ENCODE results near the gene POLA1.

The POLA1 gene

DNA sequence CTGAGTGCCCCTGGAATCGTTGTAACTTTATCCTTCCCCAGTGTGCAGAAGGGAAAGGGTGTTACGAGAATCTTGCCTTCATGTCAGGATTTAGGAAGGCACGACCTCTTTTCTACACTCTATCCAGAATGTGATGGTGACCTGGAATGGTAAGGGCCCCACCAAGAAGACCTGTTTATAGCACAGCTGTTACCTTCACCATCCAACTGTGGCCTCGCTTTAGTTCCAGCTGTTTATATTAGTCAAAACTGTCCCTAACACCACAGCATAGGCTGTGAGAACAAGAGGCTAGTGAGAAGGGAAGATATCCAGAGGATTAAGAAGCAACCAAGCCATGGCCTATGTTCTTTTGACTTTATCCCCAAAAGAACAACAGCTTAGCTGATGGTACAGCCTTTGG lies 294.0 kb downstream of the POLA1 start:
- DNase-seq, result no peak

GRCh38 chrX:24988314-24988713 lies 294.6 kb downstream of the POLA1 start:
- no peak for DNase-seq

DNA sequence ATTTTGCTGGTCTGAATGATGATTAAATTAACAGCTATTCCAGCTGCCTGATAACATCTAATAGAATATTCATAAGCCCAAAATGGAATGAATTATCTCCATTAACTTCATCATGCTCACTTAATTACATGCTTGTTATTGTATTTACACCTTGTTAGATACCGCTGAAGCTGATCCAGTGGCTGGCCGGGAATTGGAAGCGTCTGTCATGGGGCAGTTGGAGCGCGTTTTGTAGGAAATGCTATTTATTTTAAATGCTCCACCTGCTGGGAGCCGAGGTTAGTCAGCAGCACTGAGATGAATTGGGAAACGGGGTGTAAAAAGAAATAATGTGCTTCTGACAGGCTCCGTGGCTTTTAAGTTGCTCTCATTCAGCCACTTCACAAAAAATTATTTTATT lies 296.8 kb downstream of the POLA1 start:
- DNase-seq, result no peak

DNA sequence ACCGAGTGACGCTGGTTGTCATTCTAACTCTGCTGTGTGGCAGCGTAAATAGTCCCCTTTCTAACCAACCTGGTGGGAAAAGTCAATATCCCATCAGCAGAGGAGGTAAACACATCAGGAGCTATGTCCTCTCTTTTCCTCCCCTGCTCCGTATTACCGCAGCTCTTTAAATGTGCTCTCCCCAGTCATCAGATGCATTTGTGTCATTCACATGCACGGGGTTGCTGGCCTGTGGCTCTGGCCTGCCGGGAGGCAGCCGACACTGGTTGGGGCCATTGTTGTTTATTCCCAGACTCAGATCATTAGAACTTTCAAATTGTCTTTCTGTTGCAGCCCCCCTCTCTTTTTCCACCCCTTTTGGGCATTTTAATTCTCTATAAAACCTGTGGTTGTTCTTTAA lies 300.2 kb downstream of the POLA1 start:
- DNase-seq, result no peak

GRCh38 chrX:24996096-24996709 lies 302.5 kb downstream of the POLA1 start:
- DNase-seq, result no peak

GRCh38 chrX:24999511-24999910 lies 305.8 kb downstream of the POLA1 start:
- DNase-seq, result no peak

DNA sequence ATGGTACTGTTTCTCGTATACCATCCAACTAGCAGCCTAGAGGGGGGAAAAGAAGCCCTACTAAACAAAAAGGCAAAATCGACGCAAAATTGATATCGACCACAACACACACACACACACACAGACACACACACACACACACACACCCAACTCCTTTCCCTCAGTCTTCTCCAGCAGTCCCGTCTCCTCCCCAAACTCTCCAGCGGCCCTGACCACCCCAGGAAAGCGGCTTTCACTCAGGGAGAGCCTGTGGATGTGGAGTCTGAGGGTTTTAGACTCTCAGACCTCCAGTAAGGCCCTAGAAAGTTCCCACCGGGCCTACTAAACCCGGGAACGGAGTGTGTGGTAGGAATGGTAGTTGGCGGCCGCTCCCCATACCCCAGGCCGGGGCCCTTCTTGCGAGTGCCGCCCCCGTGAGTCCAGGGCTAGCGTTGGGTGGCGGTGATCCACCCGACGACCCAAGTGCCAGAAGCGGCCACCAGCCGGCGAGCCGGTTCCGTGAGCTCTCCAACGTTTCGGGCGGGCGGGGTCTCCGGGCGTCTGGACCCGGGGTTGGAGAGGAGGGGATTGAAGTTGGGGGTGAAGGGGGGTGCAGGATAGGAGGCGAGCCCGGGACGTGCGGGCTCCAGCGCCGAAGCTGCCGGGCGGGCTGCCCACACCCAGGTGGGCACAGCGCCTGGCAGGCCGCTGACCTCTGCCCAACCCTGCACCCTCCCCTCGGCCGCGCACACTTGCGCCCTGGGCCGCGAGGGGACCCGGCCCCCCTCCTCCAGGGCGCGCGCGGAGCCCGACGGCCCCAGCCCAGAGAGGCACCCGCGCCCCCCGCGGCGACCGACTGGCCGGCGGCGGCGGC lies 308.3 kb downstream of the POLA1 start:
- no peak for DNase-seq

DNA sequence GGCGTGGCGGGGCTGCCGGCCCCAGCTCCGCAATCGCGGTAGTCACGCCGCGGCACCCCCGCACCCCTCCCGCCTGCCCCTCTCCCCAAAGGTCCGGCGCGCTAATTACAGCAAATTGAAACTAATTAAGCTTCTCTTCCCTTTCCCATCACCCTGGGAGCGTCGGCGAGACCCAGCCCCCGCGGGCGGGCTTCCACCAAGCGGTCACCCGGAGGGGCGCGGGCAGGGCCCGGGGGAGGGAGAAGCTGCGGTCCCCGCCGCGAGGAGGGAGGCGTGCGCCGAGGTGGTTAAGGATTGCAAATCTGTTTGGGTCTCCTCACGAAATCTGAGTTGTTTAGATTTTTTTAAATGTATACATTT lies 308.9 kb downstream of the POLA1 start:
- no peak for DNase-seq

- DNase-seq, result no peak
These were observed 309.5 kb downstream of the POLA1 start for GRCh38 chrX:25003066-25003849.

GRCh38 chrX:25004040-25004439 lies 310.3 kb downstream of the POLA1 start:
- DNase-seq, result no peak

DNA sequence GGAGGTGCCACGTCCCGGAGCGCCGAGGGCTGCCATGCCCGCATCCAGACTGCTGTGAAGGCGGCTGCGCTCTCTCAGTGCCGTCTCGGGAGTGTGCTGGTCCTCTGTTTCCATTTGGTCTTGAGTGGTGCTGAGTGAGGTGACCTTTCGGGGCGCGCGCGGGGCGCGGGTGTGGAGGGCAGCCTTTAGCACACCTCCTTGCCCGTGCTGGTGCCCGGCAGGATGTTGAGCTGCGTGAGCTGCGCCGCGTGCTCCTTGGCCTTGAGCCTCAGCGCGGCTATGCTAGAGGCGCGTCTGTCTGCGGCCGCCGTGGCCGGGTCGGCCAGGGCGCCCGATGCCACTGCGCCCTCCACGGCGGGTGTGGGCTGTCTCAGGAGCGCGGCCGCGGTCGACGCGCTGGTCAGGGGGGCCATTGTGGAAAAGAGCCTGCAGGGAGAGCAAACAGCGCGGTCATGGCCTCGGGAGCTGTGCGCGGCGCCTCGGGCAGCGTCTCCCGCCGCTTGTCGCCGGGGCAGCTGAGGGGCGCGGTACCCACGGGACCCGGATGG lies 310.8 kb downstream of the POLA1 start:
- no peak for DNase-seq

GRCh38 chrX:25005034-25005381 lies 311.3 kb downstream of the POLA1 start:
- no peak for DNase-seq

DNA sequence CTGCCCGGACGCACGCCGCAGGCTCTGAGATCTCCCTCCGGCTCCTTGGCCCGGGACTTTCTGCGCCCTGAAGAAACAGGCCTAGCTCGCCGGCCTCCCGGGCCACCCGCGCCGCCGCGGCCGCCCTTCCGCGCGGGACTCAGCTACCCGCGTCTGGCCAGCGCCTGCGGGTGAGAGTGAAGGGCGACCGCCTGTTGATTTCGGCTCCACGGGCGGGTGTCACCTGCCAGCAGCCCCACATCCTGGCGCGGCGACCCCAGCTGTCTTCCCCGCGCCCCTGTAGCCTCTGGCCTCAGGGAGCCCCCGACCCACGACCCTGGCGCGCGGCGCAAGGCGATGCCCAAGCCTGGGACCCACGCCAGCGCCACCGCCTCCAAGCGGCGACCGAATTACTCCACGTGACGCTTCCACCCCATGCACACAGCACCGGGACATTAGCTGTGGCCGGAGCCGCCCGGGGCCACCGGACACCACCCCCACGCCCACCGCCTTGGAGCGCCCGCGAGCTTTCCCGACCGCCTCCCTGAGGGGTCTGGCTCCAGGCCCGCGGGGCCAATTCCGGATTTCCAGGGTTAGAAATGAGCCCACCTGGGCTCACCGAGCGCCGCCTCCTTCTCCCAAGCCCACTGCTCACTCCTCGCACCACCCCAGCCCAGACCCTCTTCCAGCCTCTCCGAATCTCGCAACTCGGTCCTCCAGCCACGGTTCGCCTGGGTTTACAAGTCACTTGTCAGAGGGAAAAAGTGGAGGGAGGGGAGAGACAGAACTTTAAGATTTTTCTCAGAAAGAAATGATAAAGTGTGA lies 311.9 kb downstream of the POLA1 start:
- DNase-seq, result no peak

DNA sequence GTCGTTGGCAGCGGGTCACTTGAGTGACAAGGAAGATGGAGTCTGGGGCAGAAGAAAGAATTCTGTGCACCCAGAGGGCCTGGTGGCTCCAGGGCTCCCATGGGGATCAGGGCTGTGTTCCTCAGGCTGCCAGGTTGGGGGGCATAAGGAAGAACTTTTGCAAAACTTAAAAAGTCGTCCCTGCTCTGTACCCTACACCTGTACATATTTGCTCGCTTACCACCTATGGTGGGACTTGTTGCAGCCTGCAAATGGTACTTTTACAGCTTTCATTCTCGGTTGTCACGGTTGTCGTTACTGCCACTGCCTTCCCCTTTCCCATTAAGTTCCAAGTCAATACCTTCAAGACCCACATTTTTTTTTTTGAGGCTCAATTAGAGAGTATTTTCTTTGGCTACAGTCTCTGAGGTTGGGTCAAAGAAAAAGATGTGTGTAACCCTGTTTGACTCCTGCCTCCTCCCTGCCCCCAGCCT lies 312.9 kb downstream of the POLA1 start:
- no peak for DNase-seq

GRCh38 chrX:25007059-25008053 lies 313.6 kb downstream of the POLA1 start:
- no peak for DNase-seq

GRCh38 chrX:25009407-25009806 lies 315.7 kb downstream of the POLA1 start:
- no peak for DNase-seq

DNA sequence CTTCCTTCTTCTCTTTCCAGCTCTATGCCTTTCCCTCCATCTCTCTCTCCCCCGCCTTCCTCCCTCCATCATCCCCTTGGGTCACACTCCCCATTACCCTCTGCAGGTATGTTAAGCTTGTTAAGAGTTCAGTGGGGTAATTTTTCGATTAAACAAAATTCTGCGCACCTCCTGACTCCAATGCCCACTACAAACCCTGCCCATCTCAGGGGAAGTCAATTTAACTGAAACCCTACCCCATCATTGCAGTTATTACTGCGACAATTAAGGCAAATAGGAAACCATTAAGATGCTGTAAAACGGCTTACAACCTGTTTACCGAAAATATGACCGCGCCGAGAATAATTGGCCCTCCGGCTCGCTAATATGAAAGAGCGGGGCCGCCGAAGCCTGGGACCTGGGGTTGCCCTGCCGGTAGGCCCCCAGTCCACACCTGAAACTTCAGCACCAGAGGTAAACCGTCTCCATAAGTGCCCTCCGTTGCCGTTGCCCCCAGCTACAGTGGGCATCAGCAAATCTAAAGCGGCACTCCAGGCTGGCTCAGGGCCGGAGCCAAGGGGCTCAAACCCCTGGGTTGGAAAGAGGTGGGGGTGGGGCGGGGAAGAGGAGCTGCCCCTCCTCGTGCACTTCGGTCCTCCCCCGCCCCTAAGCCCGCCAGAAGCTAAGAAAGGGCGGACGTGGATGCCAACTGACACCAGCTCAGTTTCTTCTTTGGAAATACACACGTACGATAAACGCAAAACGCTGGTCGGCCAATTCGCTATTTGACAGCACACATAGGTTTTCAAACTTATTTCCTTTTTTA lies 317.3 kb downstream of the POLA1 start:
- DNase-seq, result no peak

DNA sequence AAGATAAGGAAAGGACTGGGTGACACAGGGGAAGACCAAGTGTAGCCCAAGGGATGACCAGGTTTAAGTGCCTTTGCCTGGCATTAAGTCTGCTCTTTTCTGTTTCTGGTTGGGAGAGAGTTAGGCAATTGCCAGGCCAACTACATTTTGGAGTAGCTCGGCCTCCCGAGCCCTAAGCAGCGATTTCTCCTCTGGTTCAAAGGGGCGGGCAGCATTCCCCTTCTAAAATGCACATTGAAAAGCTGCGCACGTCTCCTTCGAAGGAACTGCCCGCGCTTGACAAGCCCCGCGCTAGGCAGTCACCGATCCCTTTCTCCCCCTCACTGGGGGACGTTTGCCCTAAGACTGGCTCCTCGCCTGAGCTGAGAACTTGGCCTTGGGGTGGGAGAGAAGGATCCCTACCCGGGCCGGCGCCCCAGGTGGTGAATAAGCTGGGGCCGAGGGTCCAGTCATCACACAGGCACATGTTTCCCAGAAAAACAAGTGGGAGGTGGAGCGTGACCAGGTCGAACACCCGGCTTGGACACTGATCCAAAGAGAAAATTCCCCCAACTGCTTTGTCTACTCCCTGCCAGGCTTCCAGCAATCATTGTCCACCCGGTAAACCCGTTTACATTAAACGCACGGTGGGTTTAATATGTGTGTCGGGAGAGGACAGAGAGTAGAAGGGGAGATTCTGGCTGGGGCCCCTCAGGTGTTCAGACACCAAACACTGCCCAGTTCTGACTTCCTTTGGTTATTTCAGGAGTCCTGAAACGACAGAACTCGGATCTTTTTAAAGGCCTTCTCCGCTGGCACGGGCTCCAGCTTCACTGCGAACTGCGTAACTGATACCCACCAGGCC lies 318.1 kb downstream of the POLA1 start:
- DNase-seq, result no peak

DNA sequence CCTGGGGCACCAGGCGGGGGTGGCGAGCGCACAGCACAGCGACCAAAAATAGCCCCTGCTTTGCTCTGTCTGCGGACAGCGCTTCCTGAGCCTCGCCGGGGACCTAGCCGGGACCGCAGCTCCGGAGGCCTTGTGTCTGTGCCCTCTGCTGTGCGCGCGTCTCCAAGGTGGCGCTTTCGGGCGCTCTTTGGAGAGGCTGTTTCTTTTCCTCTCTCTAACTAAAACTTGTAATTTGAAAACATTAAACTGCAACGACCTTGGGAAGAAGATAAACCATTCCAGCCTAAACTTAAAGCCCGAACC lies 318.7 kb downstream of the POLA1 start:
- no peak for DNase-seq
